CD4-positive, CD25-positive, alpha-beta regulatory T cell (primary cell): Measurements from ENCODE around the gene TRIML1. TPM values are rescaled to one million over a fixed set of nuclear protein-coding genes. Genes with fewer than 3 reads are reported as not detected.
"Not testable (repeated sequence)": the region's sequence is repeated elsewhere in the genome, so short reads cannot be mapped to it uniquely, and the experiment has no call there.

Source experiments
- ATAC-seq, 2 donors: fragments of 150-1000 bp; cut with Tn5 transposase; one replicate each; pipeline ENCODE4 v1.10.0; 2021; ENCODE audit warnings: low read depth in 2 of 2, moderate number of reproducible peaks in 2 of 2, moderate library complexity in 1 of 2
- DNase-seq, 3 donors: peaks; one replicate each; pipeline versions ENCODE4 v3.0.0 to v3.0.0-alpha.2; 2012 to 2022; ENCODE audit warnings: mixed read lengths in 1 of 3
- H3K27ac ChIP-seq: one replicate; pipeline ENCODE4 v1.7.0; 2013; ENCODE audit warnings: mild to moderate bottlenecking, low read length; ENCODE audit not compliant: insufficient read depth, poor library complexity, severe bottlenecking
- H3K27me3 ChIP-seq: one replicate; pipeline ENCODE4 v1.7.0; 2013; ENCODE audit warnings: low read length; ENCODE audit not compliant: control insufficient read depth, insufficient read depth
- H3K36me3 ChIP-seq: one replicate; pipeline ENCODE4 v1.7.0; 2013; ENCODE audit warnings: mild to moderate bottlenecking, low read length, moderate library complexity; ENCODE audit not compliant: control insufficient read depth, insufficient read depth
- H3K4me1 ChIP-seq: 2 replicates; pipeline ENCODE4 v1.7.0; 2013; ENCODE audit warnings: mild to moderate bottlenecking, low read length; ENCODE audit not compliant: insufficient read depth, control insufficient read depth, poor library complexity, severe bottlenecking
- H3K4me3 ChIP-seq: one replicate; pipeline ENCODE4 v1.7.0; 2013; ENCODE audit warnings: low read depth, mild to moderate bottlenecking, low read length, moderate library complexity
- H3K9me3 ChIP-seq, 2 experiments: 1 replicate in 1 of 2; 2 replicates in 1 of 2; pipeline ENCODE4 v1.7.0; 2013; ENCODE audit warnings: low read length in 2 of 2, mild to moderate bottlenecking in 1 of 2, moderate library complexity in 1 of 2; ENCODE audit not compliant: control insufficient read depth in 2 of 2
- H3K27ac Mint-ChIP-seq, 3 donors: one replicate each; pipeline ENCODE4 v1.8.0; 2020 to 2022; ENCODE audit warnings: mild to moderate bottlenecking in 3 of 3, mixed read lengths in 3 of 3, moderate library complexity in 2 of 3
- H3K27me3 Mint-ChIP-seq: one replicate; pipeline ENCODE4 v1.8.0; 2022; ENCODE audit warnings: mild to moderate bottlenecking, mixed read lengths
- H3K36me3 Mint-ChIP-seq: one replicate; pipeline ENCODE4 v1.8.0; 2020; ENCODE audit warnings: mixed read lengths
- H3K4me1 Mint-ChIP-seq, 4 donors: one replicate each; pipeline ENCODE4 v1.8.0; 2020 to 2022; ENCODE audit warnings: mixed read lengths in 4 of 4, mild to moderate bottlenecking in 1 of 4
- H3K4me3 Mint-ChIP-seq, 4 donors: one replicate each; pipeline ENCODE4 v1.8.0; 2020 to 2022; ENCODE audit warnings: mild to moderate bottlenecking in 4 of 4, mixed read lengths in 4 of 4, moderate library complexity in 3 of 4
- H3K9me3 Mint-ChIP-seq, 7 donors: one replicate each; pipeline ENCODE4 v1.8.0; 2020 to 2022; ENCODE audit warnings: mixed read lengths in 7 of 7, mild to moderate bottlenecking in 3 of 7, moderate library complexity in 2 of 7
- polyA plus RNA-seq, 4 donors: library from polyadenylated mRNA; unstranded; fragments of 300-500 nt; fragmentation: Illumina TruSeq; gene quantifications; one replicate each; pipeline ENCODE4 v1.2.3, GENCODE V29; 2021
- total RNA-seq: library from RNA; stranded (reverse); gene quantifications from one replicate; pipeline ENCODE4 v1.2.3, GENCODE V29; 2022

Gene TRIML1
- total and polyA plus RNA-seq, 5 donors from 2014 or later = not detected

DNA sequence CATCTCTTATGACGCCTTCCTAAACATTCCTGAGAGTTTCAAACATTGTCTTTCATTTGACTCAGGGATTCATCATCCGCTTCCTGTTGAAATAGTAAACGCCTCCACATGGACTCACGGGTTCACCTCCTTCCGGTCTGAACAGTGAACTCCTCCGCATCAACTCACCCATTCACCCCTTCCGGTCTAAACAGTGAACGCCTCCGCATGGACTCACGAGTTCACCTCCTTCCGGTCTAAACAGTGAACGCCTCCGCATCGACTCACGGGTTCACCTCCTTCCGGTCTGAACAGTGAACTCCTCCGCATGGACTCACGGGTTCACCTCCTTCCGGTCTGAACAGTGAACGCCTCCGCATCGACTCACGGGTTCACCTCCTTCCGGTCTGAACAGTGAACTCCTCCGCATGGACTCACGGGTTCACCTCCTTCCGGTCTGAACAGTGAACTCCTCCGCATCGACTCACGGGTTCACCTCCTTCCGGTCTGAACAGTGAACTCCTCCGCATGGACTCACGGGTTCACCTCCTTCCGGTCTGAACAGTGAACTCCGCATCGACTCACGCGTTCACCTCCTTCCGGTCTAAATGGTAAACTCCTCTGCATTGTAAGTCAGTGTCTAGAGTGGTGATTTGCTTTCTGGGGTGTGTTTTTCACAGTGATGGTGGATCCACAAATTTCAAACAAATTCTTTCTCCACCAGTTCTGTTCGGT, 20.4 kb downstream of the TRIML1 start:
- DNase-seq, H3K9me3 ChIP-seq, H3K36me3 Mint-ChIP-seq, H3K4me1 ChIP-seq, H3K36me3 ChIP-seq, H3K4me1 Mint-ChIP-seq, H3K27me3 ChIP-seq, H3K4me3 ChIP-seq, H3K27me3 Mint-ChIP-seq, H3K4me3 Mint-ChIP-seq, H3K27ac Mint-ChIP-seq, ATAC-seq, H3K27ac ChIP-seq: not testable (repeated sequence)
- peaks cover 0 to 16% (median 7%) of the 10 kb centered on the region in 7 donors for H3K9me3 Mint-ChIP-seq

DNA sequence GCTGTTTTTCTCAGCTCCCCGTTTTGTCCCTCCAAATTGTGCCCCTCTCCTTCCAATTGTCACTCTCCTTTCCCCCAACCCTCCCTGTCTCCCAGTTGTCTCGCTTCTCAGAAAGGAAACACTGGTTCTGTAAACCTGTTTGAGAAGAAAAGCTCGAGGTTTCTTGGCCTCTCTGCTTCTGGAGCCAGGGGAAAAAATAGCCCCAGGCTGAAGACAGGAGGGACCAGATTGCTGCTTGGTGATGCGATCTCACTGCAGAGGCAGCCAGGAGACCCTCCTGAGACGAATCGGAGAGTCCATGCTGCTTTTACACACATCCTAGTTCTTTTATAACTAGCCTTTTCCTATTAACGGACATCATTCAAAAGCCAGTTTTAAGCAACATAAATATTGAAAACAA, 21.2 kb downstream of the TRIML1 start:
- Mint-ChIP-seq H3K4me3 (no peak overlapping the region), H3K36me3 (no peaks in the 10 kb centered on the region), H3K27ac (no peak overlapping the region), H3K4me1 (no peaks in the 10 kb centered on the region), H3K9me3 (peaks cover 0 to 14% (median 7%) of the 10 kb centered on the region in 7 donors), H3K27me3 (no peaks in the 10 kb centered on the region)
- no peaks in the 10 kb centered on the region for H3K4me1 ChIP-seq
- ATAC-seq (no peak), DNase-seq (no peak)
- no peaks in the 10 kb centered on the region for H3K27me3 ChIP-seq
- no peak overlapping the region for H3K27ac ChIP-seq
- no peaks in the 10 kb centered on the region for H3K36me3 ChIP-seq
- peaks cover 0 to 3% of the 10 kb centered on the region in 2 experiments for H3K9me3 ChIP-seq
- H3K4me3 ChIP-seq = no peak overlapping the region

DNA sequence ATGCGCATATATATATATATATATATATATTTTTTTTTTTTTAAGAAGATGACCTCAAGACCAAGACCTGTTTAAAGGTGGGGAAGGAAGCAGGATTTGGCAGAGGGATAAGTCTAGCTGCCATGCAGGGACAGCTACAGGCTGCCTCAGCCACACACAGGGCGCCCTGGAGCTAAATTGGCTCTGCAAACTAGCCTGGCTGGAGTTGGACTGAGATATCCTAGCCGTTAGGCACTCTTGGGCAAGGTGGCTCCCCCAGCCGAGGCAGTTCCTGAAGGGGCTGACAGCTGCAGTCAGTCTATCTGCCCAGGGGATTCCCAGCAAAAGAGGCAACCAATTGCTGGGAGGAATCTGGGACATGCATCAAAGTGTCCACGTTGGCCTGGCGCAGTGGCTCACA, 21.9 kb downstream of the TRIML1 start:
- no peak for ATAC-seq
- Mint-ChIP-seq H3K9me3 (peaks cover 0 to 14% (median 7%) of the 10 kb centered on the region in 7 donors), H3K36me3 (no peaks in the 10 kb centered on the region), H3K27ac (no peak overlapping the region), H3K27me3 (no peaks in the 10 kb centered on the region), H3K4me1 (no peaks in the 10 kb centered on the region), H3K4me3 (no peak overlapping the region)
- DNase-seq = no peak
- H3K27ac ChIP-seq = no peak overlapping the region
- no peaks in the 10 kb centered on the region for H3K36me3 ChIP-seq
- no peaks in the 10 kb centered on the region for H3K4me1 ChIP-seq
- no peak overlapping the region for H3K4me3 ChIP-seq
- H3K27me3 ChIP-seq = no peaks in the 10 kb centered on the region
- H3K9me3 ChIP-seq = peaks cover 3 to 4% of the 10 kb centered on the region in 2 experiments

DNA sequence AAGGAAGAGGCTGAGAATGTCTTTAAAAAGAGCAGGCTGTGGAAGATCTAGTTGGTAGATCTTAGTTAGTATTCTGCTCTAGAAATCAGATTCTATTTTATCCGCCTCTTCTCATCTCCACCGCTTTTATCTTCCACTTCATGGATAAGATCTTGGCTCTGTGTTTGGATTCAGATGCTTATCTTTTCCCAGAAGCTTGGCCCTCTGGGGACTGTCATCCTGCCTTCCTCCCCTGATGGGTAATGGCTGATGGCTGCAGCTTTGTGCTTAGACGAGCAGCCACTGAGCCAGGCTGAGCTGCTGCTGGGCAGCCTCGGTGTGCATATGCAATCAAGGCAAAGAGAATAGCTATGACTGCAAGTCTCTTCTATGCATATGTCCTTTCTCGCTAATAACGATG, 23.5 kb downstream of the TRIML1 start:
- Mint-ChIP-seq H3K4me3 (no peak overlapping the region), H3K36me3 (no peaks in the 10 kb centered on the region), H3K27ac (no peak overlapping the region), H3K27me3 (no peaks in the 10 kb centered on the region), H3K4me1 (no peaks in the 10 kb centered on the region), H3K9me3 (peaks cover 0 to 14% (median 4%) of the 10 kb centered on the region in 7 donors)
- Histone ChIP-seq H3K36me3 (no peaks in the 10 kb centered on the region), H3K4me3 (no peak overlapping the region), H3K9me3 (peaks cover 3 to 5% of the 10 kb centered on the region in 2 experiments), H3K27me3 (no peaks in the 10 kb centered on the region), H3K4me1 (no peaks in the 10 kb centered on the region), H3K27ac (no peak overlapping the region)
- ATAC-seq (no peak), DNase-seq (no peak)

DNA sequence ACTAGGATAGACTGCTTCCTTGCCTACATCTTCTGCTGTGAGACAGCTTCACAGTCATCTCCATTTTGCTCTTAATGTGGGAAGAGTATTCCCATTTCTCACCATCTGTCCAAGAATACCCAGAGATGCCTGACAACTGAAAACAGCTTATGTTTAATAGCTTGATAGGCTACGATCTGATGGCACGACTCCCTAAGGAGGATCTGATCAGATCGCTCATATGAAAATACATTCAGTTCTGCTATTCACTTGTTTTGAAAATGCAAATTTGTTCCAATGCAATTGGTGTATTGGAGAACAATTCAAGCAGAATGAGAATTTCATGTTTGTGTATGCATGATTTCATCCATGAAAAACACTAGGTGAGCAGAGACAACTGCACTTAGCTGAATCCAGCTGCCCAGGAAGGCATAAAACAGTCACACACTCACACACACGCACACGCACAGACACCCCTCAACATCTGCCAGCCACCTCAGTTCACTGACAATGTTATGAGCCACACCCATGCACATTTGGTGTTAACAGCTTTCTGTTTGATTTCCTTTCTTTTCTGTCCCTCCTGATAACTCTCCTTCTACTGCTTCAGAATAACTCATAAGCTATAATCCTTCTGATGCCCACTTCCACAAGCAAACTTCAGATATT, 29.6 kb downstream of the TRIML1 start:
- Mint-ChIP-seq H3K4me1 (no peaks in the 10 kb centered on the region), H3K27ac (no peak overlapping the region), H3K9me3 (peaks cover 0 to 11% (median 5%) of the 10 kb centered on the region in 7 donors), H3K27me3 (no peaks in the 10 kb centered on the region), H3K36me3 (no peaks in the 10 kb centered on the region), H3K4me3 (no peak overlapping the region)
- Histone ChIP-seq H3K27me3 (no peaks in the 10 kb centered on the region), H3K4me3 (no peak overlapping the region), H3K9me3 (peaks cover 5 to 6% of the 10 kb centered on the region in 2 experiments), H3K27ac (no peak overlapping the region), H3K4me1 (no peaks in the 10 kb centered on the region), H3K36me3 (no peaks in the 10 kb centered on the region)
- ATAC-seq (no peak), DNase-seq (no peak)

DNA sequence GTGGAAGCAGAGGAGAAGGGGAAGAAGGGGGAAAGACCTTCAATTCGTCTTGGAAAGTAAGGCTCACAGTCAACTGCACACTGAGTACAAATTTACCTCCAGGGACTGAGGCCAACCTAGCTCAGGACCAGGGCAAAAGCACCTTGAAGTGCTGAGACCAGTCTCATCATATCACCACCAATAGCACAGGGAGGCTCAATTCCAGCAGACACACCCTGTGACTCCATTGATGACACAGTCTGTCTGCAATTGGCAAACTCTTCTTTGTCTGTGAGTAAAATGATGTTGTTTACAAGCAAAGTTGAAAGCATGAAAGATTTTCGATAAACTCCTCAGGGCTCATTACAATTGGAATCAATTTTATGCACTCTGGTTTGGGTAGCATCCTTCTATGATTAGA, 32.3 kb downstream of the TRIML1 start:
- Histone ChIP-seq H3K9me3 (peaks cover 1 to 6% of the 10 kb centered on the region in 2 experiments), H3K36me3 (no peaks in the 10 kb centered on the region), H3K4me1 (no peaks in the 10 kb centered on the region), H3K4me3 (no peak overlapping the region), H3K27me3 (no peaks in the 10 kb centered on the region), H3K27ac (no peak overlapping the region)
- no peak overlapping the region for H3K27ac Mint-ChIP-seq
- H3K4me3 Mint-ChIP-seq = no peak overlapping the region
- H3K27me3 Mint-ChIP-seq = no peaks in the 10 kb centered on the region
- no peak for ATAC-seq
- H3K36me3 Mint-ChIP-seq = no peaks in the 10 kb centered on the region
- H3K9me3 Mint-ChIP-seq = peaks cover 0 to 17% (median 9%) of the 10 kb centered on the region in 7 donors
- H3K4me1 Mint-ChIP-seq = no peaks in the 10 kb centered on the region
- DNase-seq = no peak

DNA sequence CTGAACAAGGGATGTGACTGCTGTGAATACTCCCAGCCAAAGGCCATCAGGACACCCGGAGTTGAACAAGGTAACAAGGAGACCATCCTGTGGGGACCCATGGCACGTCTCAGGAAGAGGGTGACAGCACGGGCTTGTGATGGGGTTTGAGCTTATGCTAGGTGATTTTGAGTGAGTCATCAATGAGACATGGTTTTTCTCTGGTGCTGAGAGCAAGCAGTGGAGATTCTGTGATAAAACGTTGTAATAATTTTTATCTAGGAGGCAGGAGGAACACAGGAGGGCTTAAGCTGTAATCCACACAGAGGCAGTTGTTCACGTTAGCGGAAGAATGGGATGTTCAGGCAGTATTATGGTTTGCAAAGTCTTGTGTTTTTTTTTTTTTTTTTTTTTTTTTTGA, 36.0 kb downstream of the TRIML1 start:
- ATAC-seq = no peak
- no peak overlapping the region for H3K4me3 Mint-ChIP-seq
- Histone ChIP-seq H3K4me1 (no peaks in the 10 kb centered on the region), H3K36me3 (no peaks in the 10 kb centered on the region), H3K4me3 (no peak overlapping the region), H3K27me3 (no peaks in the 10 kb centered on the region), H3K9me3 (peaks cover 2 to 15% of the 10 kb centered on the region in 2 experiments), H3K27ac (no peak overlapping the region)
- H3K27ac Mint-ChIP-seq = no peak overlapping the region
- H3K27me3 Mint-ChIP-seq = no peaks in the 10 kb centered on the region
- peaks cover 0 to 20% (median 6%) of the 10 kb centered on the region in 7 donors for H3K9me3 Mint-ChIP-seq
- no peak for DNase-seq
- no peaks in the 10 kb centered on the region for H3K36me3 Mint-ChIP-seq
- no peaks in the 10 kb centered on the region for H3K4me1 Mint-ChIP-seq
